Esophagus muscularis mucosa (tissue), 4 donors: ENCODE results near the gene GRIN3A.

Source experiments
- EP300 ChIP-seq: sonication (generic); formaldehyde crosslinking; IDR thresholded peaks from one replicate; pipeline ENCODE4 v1.6.1; 2017; ENCODE audit warnings: antibody characterized with exemption
- POLR2A ChIP-seq: fragments of 450-650 bp; IDR thresholded peaks from one replicate; pipeline ENCODE4 v1.6.1; 2017; ENCODE audit warnings: antibody characterized with exemption, moderate library complexity, mild to moderate bottlenecking, low read depth
- POLR2AphosphoS5 ChIP-seq, 2 donors: sonication (generic); formaldehyde crosslinking; IDR thresholded peaks; one replicate each; pipeline ENCODE4 v1.6.1; 2017; ENCODE audit warnings: antibody characterized with exemption in 2 of 2
- TF ChIP-seq, protein P1 (sequence below), 3 experiments: fragments of 200-600 bp in 2 of 3; fragments of 450-650 bp in 1 of 3; sonication (generic) in 2 of 3; IDR thresholded peaks; one replicate each; pipeline ENCODE4 v1.5.1; 2017 to 2019; ENCODE audit warnings: antibody characterized with exemption in 3 of 3, mild to moderate bottlenecking in 2 of 3, moderate library complexity in 1 of 3

DNA sequence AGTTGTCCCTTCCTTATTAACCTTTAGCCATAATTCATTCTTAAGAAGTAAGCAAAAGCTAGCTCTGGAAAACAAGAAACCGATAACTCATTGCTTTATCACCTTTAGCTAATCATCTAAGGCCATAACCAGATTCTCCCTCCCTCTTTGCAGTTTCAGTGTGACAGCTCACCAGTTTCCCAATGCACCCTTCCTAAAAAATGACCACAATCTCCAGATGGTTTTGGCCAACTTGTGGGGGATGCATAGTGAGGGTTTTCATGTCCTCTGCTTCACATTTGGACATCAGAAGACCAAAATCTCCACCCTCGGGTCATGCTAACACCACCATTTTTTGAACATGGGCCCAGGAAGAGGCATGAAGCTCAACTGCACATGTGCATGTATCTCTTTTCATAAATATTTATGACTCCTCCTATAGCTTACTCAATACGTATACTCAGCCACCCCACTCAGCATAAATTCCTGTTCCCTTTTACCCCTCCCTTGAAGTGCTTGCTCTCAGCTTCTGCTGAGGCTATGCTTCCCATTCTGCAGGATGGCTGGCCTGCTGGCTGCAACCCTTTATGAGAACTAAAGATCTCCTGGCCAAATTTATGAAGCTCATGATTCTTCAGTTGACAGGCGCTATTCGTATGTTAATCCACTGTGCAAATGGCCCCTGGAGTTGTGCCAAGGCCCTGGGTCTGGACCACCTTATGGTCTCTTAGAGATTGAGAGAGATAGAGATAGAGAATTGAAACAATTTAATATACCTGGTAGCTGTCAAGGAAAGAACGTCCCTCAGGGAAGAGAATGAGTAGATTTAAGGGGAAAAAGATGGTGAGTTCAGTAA lies 158.5 kb downstream of the GRIN3A start:
- TF ChIP-seq, protein P1, sequence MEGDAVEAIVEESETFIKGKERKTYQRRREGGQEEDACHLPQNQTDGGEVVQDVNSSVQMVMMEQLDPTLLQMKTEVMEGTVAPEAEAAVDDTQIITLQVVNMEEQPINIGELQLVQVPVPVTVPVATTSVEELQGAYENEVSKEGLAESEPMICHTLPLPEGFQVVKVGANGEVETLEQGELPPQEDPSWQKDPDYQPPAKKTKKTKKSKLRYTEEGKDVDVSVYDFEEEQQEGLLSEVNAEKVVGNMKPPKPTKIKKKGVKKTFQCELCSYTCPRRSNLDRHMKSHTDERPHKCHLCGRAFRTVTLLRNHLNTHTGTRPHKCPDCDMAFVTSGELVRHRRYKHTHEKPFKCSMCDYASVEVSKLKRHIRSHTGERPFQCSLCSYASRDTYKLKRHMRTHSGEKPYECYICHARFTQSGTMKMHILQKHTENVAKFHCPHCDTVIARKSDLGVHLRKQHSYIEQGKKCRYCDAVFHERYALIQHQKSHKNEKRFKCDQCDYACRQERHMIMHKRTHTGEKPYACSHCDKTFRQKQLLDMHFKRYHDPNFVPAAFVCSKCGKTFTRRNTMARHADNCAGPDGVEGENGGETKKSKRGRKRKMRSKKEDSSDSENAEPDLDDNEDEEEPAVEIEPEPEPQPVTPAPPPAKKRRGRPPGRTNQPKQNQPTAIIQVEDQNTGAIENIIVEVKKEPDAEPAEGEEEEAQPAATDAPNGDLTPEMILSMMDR (IDR thresholded peaks at IDR 0.05) = no peak
- TF ChIP-seq EP300 = no peak
- TF ChIP-seq POLR2A = no peak
- TF ChIP-seq POLR2AphosphoS5 (IDR thresholded peaks at IDR 0.05) = no peak
